ENCODE measurements around the gene RPEL1.

DNA sequence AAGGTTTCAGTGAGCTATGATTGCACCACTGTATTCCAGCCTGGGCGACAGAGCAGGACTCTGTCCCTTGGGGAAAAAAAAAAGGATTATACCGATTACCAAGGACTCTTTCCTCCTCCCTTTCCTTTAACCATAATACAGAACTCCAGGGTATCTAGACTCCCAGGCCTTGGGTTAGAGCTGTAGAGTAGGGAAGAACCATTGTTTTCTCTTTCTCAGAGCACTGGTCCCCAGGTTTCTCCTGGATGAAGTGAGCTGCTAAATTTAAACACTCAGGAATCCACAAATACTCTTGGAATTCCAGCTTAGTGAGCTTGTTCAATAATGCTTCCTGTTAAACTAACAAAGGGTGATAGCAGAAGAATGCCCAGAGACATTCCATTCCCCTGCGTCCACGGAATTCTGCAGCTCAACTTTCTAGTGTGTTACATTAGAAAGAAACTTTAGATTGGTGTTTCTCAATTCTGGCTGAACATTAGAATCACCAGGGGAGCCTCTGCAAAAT lies 14.6 kb upstream of the RPEL1 start:
- TF ChIP-seq GATA2 (IDR thresholded peaks at IDR 0.05; ENCODE audit: low read depth, low read length): no peak
- TF ChIP-seq GATA3 (IDR thresholded peaks at IDR 0.05; ENCODE audit: low read depth, low read length): no peak

All from SH-SY5Y (cell line).